DMS153 (cell line): ENCODE results near the gene FGF14.

ENCODE experiments used
- DNase-seq: peaks from one replicate; lab custom pipeline; 2025; lab: John Stamatoyannopoulos, UW

Gene FGF14

DNA sequence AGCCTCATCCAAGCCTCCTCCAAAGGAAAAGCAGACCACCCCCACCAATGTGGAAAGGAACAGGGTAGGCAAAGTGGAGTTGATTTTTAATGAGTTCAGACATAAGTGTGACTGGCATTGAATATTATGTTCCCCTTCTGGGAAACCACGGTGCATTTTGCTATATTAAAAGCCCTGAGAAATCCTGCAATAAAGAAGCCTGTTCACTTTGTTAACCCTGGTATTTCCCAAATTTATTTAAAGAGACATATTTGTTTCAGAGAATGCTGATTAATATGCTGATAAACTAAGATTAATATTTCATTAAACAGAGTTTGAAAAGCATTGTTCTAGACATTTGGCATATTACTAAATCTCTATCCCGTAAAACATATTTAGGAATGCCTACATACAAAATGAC is 151.4 kb downstream of the FGF14 start:
- no peak for DNase-seq

DNA sequence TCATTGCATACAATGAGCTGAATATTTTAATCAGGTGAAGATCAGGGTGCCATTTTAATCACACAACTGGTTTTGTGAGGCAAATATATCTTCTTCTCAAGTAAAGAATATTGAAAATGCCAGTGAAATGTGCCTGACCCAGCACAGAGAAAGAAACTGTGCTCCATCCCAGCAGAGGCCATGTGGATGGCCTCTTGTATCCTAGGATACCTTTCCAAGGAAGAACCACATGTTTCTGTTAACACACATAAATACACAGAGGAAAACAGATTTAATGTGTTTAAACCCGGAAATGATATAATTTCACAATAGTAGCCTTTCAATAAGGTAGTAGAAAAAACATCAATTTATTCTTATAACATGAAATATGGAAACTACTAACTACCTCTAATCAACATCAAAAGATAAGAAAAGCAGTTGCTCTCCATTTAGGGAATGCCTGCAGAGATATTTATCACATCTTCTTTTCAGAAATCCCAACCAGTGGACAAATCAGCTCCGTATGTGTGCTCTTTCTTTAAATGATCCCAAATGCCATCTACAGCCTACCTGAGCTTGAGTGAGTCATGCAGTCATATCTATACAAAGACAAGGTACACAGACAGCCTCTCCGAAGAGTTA is 157.1 kb downstream of the FGF14 start:
- DNase-seq: no peak

DNA sequence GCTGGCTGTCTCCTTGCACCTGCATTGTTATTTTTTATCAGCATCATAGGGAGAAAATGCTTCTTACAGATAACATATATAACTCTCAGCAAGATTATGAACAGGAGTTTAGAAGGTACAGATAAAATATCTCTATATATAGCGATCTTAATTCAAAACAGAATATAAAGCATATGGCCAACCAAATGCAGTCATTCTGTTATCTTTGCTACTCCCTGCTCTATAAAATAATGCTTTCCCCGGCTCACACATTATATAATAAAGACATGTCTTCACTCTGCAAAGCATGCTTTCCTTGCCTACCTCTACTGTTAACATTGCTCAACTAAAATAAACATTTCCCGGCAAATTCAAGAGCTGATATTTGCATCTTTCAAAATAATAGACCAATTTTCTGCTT is 161.7 kb downstream of the FGF14 start:
- no peak for DNase-seq

DNA sequence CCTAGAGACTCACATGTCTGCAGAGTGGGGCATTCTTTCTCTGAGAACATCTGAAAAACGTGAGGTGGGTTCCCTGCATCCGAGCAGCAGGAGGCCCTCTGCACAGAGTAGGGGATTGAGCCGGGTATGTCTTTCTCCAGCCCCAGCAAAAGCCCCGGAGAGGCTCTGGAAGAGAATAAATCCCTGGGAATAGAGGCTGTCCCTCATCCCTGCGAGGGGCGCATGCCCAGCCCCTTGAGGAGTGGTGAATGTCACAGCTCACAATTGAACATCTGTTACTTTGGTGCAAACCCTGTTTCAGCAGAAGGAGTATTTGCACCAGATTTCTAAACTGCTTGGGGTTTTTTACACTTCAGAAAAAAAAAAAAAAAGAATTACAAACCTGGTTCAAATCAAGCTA is 164.6 kb downstream of the FGF14 start:
- DNase-seq: no peak

DNA sequence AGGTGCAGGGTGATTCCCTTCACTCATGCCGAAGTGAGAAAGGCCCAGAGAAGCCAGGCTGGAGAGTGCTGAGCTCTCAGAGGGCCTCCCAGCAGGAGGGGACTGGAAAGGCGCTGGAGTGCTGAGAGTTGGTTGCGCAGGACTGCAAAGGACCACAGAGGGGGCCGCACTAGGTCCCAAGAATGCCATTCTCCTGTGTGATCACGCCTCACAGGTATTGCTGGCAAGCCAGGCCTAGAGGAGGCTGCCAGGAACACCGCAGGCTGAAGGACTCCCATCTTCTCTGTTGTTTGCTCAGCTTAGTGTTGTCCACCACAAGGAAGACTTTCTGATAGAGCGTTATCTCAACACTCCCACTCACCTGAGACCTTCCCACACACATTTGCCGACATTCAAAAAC is 165.0 kb downstream of the FGF14 start:
- no peak for DNase-seq

DNA sequence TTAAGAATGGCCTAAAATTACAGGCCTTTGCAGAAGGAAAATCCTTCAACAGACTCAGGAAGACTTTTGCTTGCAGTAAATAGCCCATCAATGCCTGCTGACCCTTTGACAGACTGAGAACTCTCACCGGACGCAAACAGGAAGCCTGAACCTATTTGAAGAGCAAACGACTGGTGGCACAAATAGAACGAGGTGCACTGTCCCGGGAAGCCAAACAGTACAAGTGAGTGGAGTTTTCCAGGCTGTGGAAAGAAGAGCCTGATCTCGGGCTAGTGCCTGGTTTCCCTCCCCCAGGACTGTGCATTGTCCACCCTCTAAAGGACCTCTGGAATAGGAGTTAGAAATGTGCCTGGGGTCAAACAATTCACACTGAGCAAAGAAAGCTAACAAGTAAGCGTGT is 165.5 kb downstream of the FGF14 start:
- peak; percentile 39 for DNase-seq

DNA sequence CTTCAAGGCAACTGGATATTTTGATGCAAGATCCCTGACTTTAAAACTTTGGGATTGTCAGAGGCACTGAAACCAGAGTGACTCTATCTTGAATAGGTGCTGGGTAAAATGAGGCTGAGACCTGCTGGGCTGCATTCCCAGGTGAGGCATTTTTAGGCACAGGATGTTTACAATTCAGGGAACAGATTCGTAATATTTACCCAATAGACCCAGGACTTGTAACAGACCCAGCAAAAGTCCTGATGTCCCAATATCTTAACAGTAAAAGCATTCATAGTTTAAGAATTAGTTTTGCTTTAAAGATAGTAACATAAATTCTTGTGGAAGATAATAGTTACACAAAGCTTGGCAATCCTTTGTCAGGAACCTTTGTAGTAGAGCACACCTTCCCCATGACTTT is 166.2 kb downstream of the FGF14 start:
- DNase-seq: peak; percentile 11

DNA sequence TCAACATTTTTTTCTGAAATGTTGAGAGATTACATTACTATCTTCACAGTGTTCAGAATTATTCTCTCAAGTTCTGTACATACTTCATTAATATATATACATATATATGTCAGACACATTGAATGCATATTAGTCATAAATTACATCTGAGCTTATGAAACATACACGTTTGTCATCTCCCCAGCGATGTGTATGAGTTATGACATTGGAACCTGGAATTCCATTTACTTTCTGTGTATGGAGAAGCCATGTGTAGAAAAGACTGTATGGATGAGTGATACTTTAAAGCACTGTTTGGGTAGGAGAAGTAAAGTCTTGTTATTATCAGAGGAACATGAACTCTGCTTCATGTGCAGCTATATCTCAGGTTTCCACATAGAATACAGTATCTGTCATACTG is 167.2 kb downstream of the FGF14 start:
- no peak for DNase-seq

DNA sequence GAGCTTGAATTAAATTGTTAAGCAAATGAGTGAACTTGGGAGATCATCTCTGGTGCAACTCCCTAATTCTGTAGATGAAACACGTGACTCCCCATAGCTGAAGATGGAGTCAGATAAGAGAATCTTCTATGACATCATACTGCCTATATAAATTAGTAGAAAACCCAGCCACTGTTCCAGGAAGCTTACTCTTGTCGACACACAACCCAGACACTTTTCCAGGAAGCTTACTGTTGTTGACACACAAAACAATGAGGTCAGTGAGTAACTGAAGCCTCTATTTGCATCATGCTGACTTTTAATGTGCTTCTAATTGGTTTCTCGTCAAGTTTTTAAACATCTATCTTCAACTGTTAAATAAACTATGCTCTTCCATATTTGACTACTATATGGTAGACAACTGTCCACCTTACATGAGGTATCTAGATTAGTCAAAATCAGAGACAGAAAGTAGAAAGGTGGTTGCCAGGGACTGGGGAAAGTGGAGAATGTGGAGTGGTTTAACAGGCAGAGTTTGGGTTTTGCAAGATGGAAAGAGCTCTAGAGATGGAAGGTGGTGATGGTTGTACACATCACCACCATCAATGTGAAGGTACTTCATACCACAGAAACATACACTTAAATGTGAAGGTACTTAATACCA is 168.2 kb downstream of the FGF14 start:
- DNase-seq: peak; percentile 26

DNA sequence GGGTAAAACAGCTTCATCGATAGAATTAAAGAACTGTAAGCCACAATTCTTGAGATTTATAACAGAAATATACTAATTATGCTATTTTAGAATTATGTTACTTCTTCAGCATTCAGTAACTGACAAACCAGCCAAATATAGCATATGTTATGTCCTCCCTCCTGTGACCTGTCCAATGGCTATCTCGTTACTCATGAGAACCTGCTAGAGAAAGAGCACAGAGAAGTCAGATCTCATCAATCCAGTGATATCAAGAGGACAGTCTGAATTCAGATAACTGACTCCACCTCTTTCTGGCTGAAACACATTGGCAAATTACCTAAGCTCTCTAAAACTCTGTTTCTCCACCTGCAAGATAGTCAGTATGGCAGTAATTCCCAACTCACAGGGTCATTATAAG is 170.4 kb downstream of the FGF14 start:
- DNase-seq: no peak

DNA sequence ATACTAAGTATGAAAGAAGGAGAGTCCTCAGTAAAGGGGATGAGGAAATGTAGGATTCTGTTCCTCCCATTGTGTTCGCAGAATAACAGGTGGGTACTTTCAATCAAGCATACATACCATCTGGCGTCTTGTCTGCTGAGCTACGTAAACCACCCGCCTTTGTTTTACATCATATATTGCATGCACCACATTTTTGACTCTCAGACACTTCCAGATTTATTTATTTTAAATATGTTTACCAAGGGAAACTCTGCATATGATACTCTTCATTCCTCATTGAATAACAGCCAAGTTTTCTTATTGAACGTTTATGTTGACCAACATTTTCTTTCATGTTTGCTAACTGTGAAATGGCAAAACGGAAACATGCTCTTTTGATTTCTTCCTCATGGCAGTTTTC is 174.1 kb downstream of the FGF14 start:
- peak; percentile 52 for DNase-seq

DNA sequence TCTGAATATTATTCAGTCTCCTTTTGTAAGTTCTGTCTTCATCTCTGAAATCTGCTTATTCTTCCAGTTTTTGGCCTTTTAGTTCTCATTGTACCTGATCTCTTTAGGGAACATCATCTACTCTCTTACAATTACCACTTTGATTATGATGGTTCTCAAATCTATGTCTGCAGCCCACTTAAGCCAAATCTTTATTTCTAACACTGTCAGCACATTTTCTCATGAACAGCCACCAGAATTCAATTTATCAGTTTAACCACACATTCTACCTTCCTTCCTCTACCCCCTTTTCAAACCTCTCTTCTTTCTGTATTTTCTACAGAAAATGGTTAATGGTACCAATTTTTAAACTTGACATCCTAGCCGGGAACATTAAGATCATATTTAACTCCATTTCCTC is 175.3 kb downstream of the FGF14 start:
- no peak for DNase-seq

DNA sequence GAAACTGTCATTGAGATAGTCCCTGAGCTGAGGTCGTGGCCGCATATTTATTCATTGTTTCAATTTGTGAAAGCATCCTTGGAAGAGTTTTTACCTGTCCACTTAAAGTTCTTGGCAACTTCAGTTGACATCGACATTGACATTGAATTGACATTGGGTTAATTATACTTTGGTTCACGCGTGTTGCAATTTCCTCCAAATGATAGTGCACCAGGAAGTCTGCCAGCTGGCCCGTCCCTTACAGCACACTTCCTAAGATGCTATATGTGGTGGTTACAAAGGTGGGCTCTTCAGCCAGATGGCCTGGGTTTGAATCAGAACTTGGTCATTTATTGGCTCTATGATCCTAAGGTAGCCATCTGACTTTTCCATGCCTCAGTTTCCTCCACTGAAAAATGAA is 176.0 kb downstream of the FGF14 start:
- no peak for DNase-seq

DNA sequence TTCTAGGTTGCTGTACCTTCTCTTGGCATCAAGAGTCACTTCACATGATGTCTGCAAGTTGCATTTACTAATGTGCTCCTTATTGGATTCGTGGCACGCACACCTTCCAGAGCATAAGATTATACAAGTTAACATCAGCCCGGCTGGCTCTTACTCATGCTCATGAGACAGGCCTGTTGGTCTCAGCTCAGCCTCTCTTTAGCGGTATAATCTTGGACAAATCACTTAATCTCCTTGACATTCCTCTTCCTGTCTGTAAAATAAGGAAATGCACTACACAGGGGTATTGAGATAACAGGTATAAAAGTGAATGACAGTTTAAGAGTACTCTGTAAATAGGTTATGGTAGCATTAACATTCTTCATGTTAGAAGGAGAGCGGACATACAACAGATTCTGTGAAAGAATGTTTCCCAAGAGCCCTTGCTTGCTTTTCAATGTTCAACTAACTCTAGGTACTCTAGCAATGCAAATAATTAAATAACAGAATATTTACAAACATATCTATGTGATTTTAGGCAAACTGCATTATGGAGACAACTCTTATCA is 181.1 kb downstream of the FGF14 start:
- no peak for DNase-seq

DNA sequence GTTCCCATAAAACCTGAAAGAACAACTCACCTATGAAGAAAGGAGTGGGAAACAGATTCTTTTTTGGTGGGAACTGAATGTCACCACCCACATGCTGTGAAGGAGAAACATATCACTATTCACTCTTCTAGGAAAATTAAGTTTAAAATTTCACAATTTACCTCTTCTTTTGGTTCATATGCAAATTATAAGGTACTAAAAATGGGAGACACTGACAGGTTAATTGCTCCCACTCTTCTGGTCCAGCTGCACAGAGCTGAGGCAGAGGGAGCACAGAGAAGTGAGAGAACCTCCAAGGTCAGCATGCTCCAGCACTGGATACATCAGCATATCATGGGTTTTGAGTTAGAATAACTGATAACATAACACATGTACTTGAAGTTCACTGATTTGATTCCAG is 186.9 kb downstream of the FGF14 start:
- DNase-seq: no peak

DNA sequence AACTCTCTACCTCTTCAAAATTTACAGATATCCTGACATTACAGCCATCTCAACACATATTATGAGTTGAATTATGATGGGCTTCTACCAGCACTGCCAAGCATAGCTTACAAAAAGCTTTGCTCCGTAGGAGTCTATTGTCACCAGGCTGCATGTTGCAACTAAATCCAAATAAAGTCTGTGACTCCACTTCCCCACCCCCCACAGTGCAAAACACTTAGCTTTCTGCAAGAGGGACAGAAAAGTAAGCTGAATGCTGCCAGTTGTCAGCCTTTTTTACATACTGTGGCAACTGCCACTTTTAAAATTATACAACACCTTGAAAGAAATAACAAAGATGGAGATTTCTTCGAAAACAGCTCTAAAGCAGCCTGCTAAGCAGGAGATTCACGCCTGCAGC is 189.1 kb downstream of the FGF14 start:
- no peak for DNase-seq

DNA sequence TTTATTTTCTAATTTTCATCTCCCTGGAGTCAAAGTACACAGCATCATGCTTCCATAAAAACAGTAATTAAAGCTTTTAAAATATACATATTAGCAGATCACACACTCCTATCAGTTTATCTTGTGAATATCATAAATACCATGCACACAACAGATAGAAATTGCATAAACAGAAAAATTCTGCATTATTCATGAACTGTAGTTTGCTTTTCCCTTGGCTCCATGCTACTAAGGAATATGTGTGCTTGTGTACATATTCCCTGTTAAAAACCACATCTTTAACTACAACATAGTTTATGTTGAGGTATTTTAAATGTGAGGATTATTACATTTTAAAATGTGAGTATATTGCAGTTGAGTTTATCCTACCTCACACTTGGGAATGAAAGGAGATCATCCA is 193.5 kb downstream of the FGF14 start:
- DNase-seq: no peak

DNA sequence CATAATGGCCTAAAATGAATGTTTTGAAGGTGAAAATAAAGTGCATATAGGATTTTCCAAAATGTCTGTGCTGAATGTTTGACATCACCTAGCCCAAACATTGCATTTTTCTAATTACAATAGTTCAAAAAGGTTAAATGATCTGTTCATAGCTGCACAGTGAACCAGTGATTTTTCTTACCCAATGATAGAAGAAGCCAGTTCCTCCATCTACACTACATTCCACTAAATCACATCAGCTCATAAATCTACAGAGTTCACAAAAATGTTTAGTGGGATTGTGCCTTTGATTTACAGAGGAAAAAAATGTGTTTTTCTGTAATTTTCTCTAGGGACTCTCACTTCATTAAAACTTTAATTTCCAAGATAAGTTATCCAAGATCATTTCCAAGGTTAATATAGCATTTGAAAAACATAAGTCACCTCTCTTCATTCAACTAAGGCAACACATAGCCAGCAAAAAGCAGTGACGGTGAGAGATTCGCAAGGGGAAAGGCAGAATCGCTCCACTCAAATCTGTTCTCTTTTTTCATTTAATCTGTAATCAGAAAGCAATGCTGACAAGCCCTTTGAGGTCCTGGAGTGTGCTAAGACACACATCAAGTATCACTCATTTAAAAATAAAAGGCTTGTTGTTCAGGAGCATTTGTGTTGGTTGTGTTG is 194.0 kb downstream of the FGF14 start:
- no peak for DNase-seq

DNA sequence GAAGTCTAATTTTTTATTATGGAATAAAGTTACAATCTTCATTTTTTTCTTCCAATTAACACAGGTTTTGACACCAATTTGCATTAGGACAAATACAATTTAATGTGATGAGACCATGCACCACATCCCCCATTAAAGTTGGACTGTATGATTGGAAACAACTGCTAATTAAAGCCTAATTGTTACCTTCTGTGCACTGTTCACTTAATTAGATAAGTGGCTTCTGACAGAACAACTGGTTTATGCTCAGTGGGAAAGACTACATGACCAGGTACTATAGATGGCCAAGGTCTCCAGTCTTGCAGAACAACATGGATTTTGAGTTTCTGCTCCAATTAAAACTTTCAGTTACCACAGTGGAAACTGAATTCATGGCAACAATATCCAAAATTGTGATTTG is 198.1 kb downstream of the FGF14 start:
- no peak for DNase-seq

DNA sequence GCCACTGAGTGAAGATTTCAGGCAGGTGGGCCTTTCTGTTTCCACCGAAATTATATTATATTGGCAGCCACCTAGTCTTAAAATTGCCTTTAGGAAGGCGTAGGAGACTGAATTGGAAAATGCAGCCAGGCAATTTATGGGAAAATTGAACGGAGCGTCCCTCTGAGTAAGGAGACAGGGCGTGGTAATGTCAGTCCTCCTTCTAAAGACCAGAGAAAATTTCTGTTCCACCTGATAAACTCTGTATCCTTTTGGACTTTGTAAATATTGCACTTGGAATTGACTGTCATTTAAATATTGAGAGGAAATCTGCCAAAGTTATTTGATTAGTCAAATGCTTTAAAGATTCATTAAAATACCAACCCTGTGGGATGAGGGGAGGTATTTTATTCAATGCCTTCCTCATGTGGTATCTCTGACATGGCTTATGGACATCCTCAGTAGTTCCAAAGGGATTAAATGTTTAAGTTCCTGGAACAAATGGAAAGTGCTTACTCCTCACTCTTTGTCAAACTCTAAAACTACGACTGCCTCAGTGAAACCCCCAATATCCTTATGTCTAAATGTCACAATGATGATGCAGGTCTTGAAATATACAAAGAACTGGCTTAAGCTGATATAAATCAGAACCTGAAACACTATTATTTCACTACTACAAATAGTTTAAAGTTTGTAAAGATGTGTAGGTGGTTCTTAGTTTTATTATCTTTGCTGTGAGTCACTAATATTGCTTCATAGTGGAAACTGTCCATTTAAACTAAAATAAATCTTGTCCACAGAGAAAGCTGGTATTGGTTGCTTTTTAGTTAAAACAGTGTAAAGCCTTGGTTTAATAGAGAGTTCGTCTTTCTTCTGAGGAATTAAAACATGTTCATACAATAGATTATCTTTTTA is 203.2 kb downstream of the FGF14 start:
- no peak for DNase-seq

DNA sequence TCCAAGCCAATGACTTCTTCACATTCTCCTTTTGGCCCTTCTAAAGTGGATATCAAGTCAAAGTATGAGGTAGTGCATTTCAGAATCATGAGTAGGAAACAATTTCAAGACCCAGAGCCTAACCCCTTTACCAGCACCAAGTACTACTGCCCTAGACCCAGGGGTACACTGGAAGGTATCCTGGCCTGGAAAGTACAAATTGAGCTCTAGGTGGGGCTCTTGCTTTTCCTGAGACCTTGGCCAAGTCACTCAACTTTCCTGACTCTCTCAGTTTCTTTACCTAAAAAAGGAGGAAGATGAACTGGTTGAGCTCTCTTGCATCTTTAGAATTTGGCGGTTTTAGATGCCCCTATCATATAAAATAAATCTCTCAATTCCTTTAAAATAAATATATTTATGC is 204.7 kb downstream of the FGF14 start:
- DNase-seq: peak; percentile 23
